LNCAP (cell line): ENCODE measurements around the gene KSR1.

Experiments
- TF ChIP-seq, protein P1 (sequence below): fragments of 450-650 bp; IDR thresholded peaks from 2 replicates; pipeline ENCODE4 v1.5.1; 2017; ENCODE audit warnings: mild to moderate bottlenecking

KSR1 gene

DNA sequence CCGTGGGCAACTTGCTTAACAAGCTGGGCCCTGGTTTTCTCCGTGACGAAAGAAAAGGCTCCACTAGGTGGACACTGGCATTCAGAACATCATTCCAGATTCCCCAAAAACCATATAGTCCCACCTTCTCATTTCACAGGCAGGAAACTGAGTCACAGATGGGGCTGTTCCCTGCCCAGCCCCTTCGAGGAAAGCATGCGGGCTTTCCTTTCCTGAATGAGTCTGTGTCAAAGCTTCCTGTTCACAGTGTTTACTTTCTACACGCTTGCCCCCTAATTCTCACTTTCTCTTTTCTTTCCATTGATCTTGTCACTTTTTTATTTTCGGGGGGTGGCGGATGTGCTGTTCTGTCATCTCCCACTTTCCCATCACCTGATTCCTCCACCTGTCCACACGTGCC is 164.5 kb downstream of the KSR1 start:
- TF ChIP-seq, protein P1, sequence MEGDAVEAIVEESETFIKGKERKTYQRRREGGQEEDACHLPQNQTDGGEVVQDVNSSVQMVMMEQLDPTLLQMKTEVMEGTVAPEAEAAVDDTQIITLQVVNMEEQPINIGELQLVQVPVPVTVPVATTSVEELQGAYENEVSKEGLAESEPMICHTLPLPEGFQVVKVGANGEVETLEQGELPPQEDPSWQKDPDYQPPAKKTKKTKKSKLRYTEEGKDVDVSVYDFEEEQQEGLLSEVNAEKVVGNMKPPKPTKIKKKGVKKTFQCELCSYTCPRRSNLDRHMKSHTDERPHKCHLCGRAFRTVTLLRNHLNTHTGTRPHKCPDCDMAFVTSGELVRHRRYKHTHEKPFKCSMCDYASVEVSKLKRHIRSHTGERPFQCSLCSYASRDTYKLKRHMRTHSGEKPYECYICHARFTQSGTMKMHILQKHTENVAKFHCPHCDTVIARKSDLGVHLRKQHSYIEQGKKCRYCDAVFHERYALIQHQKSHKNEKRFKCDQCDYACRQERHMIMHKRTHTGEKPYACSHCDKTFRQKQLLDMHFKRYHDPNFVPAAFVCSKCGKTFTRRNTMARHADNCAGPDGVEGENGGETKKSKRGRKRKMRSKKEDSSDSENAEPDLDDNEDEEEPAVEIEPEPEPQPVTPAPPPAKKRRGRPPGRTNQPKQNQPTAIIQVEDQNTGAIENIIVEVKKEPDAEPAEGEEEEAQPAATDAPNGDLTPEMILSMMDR: no peak

DNA sequence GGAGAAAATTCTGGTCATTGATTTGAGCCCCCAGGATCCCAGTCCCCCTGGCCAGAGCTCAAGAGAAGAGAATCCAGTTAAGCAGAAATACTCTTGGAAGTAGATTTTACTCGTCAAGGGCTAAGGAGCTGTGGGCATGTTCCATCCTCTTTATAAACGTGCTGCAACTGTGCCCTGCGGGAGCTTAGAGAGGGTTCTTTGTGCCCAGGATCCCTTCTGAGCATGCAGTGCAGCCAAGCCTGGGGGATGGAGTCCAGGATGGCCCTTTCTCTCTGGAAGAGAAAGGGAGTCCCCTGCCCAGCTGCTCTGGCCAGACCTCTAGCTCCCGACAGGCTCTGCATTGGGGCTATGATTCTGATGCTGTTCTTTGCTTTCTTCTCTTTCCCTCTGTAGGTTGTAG is 165.3 kb downstream of the KSR1 start:
- TF ChIP-seq, protein P1: no peak

DNA sequence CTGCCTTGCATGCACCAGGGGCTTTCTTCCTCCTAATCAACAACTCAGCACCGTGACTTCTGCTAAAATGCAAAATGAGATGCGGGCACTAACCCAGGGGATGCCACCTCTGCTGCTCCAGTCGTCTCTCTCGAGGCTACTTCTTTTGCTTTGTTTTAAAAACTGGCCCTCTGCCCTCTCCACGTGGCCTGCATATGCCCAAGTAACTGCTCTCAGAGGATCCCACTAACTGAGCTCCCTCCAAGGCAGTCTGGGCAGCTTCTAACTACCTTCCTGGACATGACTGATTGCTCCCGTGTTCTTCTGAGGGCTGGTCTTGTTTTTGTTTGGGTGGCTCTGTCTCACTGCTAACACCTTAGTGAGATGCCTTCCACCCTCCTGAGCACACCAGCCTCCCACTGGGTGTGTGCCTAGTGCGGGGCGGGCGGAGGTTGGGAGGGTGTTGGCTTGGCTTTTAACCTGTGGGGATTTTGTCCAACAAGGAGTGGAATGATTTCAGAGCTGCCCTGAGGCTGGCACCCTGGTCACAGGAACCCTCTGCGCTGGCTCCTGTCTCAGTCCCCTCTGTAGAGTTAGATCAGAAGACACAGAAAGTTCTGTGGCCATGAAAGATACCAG is 165.8 kb downstream of the KSR1 start:
- TF ChIP-seq, protein P1: no peak

DNA sequence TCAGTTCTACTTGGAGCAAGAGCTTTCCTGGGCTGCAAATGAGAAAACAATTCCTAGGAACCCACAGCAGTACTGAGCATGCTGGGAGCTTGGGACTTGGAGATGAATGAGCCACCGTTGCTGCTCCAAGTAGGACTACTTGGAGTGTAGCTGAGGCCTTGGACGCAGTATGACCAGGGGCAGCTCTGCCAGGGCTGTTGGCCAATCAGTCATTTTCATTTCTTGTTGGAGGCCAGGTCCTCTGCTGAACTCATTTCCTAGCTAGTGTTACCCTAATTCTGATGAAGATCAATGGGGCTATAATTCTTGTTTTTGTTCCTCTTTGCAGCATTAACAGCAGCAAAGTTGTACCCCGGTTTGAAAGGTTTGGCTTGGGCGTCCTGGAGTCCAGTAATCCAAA is 166.7 kb downstream of the KSR1 start:
- TF ChIP-seq, protein P1: no peak

DNA sequence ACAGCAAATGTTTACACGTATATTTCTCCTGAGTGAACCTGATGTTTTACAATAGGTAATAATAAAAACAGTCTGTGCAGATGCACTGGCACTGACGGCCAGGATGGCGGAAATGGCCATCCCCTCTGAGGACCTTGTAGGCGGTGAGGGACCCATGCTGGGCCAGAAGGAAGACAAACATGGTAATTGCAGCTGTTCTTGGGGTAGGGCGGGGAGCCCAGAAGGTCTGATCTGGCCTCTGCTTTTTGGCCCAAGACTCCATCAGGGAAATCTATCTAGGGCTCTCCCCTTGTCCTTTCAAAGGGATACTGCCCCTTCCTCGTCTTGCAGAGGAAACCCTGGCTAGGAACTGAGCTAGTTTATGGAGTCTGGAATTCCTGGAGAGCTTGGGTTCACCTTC is 167.4 kb downstream of the KSR1 start:
- TF ChIP-seq, protein P1: no peak

DNA sequence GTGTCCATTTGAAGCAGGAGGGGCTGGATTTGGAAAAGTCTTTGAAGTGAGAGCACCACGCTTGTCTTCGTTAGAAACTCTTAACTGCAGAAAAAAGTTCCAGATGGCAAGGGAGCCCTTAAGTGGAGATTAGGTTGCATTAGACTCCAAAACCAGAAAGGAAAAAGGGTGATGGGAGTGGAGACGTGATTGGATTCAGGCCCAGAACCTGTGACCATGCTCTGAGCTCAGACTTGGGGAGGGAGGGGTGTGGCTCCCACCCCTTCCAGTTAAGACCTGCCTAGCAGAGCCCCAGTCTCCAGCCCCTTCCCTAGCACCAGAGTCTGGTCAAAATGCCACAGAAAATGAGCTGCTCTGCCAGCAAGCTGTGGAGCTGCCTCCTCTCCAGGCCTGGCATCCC is 168.3 kb downstream of the KSR1 start:
- TF ChIP-seq, protein P1: no peak

DNA sequence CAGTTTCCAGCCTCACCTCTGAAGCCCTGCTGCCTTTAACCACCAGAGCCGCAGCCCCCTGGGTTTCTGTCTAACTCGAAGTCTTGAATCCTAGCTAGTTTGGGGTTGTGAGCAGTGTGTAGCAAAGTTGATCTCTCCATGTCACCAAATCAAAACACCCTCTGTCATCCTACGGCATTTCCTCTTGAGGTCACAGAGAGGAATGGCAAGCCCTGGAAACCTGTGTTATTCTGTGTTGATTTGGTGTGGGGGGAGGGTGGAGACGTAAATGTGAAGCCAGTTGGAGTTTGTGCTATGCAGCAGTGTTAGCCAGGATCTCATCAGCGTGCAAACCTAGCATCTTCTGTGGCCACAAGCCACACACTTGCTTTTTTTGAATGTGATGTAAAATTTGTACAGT is 169.6 kb downstream of the KSR1 start:
- TF ChIP-seq, protein P1: no peak

DNA sequence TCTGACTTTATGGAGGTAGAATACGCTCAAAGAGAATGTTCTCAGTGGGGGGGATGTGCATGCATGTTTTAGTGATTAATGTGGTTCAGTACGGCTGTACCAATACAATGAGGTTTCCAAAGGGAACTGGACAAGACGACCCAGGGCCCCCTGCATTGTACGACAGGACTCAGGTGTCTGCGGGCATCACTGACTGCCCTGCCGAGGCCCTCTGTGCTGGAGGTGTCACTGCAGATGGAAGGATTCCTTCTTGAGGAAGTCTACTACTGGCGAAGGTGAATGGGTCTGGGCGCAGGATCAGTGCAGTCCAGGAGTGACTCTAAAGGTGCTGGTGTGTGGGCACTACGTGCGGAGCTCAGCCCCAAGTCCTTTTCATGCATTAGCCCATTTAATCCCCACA is 171.3 kb downstream of the KSR1 start:
- TF ChIP-seq, protein P1: no peak
